ENCODE measurements around the gene CDK6. TPM values are rescaled to one million over a fixed set of nuclear protein-coding genes. Genes with fewer than 3 reads are reported as not detected.
"Not testable (repeated sequence)": the region's sequence is repeated elsewhere in the genome, so short reads cannot be mapped to it uniquely, and the experiment has no call there.

CDK6 gene
- total RNA-seq, 1 donor = 36.0 TPM

GRCh38 chr7:92766461-92767003, 69.8 kb downstream of the CDK6 start:
- DNase-seq (ENCODE audit: low read depth) = peak; percentile 73
- no peak overlapping the region for H3K4me3 ChIP-seq (ENCODE audit: low read depth, low read length)
- no peak for TF ChIP-seq CTCF (IDR thresholded peaks at IDR 0.05; ENCODE audit: insufficient read depth, low read length)

- no peak overlapping the region for H3K4me3 ChIP-seq (ENCODE audit: low read depth, low read length)
- no peak for TF ChIP-seq CTCF (IDR thresholded peaks at IDR 0.05; ENCODE audit: insufficient read depth, low read length)
- DNase-seq (ENCODE audit: low read depth) = peak; percentile 86
Observed at GRCh38 chr7:92765725-92766124, 70.6 kb downstream of the CDK6 start.

GRCh38 chr7:92763636-92764423, 72.5 kb downstream of the CDK6 start:
- H3K4me3 ChIP-seq (ENCODE audit: low read depth, low read length) = no peak overlapping the region
- peak; percentile 44 for DNase-seq (ENCODE audit: low read depth)
- TF ChIP-seq CTCF (IDR thresholded peaks at IDR 0.05; ENCODE audit: insufficient read depth, low read length) = no peak

DNA sequence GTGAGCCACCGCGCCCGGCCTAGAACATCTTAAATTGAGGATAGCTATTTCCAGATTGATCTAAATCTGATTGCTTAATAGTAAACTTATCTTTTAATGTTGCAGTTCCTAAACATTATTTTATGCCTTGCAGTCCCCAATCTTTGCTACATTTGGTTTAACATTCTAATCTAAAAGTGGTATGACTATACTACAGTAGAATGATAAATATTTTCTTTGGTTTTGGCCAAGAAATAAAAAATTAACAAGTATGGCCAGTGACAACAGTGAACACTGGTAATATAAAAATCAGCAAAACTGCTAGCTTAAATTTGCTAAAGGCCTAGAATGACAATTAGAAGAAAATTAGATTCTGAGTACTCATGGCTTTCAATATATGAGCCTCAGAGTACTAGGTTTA, 73.5 kb downstream of the CDK6 start:
- TF ChIP-seq CTCF (IDR thresholded peaks at IDR 0.05; ENCODE audit: insufficient read depth, low read length) = no peak
- DNase-seq (ENCODE audit: low read depth) = no peak
- H3K4me3 ChIP-seq (ENCODE audit: low read depth, low read length) = no peak overlapping the region

GRCh38 chr7:92761391-92762097, 74.8 kb downstream of the CDK6 start:
- no peak overlapping the region for H3K4me3 ChIP-seq (ENCODE audit: low read depth, low read length)
- DNase-seq (ENCODE audit: low read depth) = no peak
- TF ChIP-seq CTCF (IDR thresholded peaks at IDR 0.05; ENCODE audit: insufficient read depth, low read length) = no peak

DNA sequence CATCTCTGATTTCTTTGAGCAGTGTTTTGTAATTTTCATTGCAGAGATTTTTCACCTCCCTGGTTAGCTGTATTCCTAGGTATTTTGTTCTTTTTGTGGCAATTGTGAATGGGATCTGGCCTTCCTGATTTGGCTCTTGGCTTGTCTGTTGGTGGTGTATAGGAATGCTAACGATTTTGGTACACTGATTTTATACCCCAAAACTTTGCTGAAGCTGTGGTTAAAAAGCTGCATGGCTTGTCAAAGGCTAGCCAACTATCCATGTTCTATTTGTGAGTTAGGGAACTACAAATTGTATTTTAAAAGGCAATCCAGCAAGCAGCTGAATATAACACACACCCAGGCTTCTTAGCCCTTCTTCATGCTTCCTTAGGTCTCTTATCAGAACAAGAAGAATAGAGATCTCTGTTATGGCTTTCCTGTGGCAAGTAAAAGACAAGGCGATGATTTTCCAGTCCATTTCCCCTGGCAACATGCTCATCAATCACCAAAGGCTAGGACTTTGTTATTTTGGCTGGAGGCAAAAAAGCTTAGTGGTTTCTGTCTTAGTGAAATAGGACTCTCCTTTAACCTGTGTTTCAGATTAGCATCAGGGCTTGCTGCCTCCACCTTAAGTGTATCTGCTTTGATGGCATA, 77.5 kb downstream of the CDK6 start:
- no peak for TF ChIP-seq CTCF (IDR thresholded peaks at IDR 0.05; ENCODE audit: insufficient read depth, low read length)
- H3K4me3 ChIP-seq (ENCODE audit: low read depth, low read length) = no peak overlapping the region
- DNase-seq (ENCODE audit: low read depth) = no peak

DNA sequence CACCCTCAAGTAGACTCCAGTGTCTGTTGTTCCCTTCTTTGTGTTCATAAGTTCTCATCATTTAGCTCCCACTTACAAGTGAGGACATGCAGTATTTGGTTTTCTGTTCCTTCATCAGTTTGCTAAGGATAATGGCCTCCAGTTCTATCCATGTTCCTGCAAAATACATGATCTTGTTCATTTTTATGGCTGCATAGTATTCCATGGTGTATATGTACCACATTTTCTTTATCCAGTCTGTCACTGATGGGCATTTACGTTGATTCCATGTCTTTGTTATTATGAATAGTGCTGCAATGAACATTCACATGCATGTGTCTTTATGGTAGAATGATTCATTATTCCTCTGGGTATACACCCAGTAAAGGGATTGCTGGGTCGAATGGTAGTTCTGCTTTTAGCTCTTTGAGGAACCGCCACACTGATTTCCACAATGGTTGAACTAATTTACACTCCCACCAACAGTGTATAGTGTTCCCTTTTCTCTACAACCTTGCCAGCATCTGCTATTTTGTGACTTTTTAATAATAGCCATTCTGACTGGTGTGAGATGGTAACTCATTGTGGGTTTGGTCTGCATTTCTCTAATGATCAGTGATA, 79.0 kb downstream of the CDK6 start:
- not testable (repeated sequence) for H3K4me3 ChIP-seq (ENCODE audit: low read depth, low read length); DNase-seq (ENCODE audit: low read depth)
